ENCODE data around the gene FCHSD2.

DNA sequence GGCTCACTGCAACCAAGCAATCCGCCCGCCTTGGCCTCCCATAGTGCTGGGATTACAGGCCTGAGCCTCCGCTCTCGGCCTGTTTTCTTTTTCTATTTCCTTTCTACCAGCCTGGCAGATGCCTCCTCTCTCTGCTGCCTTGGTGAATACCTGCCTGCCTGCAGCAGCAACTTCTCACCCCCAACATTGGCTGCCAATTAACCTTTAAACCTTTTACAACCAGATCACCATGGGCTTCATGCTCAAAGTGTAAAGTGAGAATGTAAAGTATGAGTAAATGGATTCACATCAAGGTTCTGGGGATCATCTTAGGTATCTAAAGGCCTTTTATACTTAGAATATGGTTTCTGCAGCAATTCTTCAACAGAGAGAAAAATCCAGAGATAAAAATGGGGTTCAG is 13.0 kb upstream of the FCHSD2 start:
- TF ChIP-seq, protein P1, sequence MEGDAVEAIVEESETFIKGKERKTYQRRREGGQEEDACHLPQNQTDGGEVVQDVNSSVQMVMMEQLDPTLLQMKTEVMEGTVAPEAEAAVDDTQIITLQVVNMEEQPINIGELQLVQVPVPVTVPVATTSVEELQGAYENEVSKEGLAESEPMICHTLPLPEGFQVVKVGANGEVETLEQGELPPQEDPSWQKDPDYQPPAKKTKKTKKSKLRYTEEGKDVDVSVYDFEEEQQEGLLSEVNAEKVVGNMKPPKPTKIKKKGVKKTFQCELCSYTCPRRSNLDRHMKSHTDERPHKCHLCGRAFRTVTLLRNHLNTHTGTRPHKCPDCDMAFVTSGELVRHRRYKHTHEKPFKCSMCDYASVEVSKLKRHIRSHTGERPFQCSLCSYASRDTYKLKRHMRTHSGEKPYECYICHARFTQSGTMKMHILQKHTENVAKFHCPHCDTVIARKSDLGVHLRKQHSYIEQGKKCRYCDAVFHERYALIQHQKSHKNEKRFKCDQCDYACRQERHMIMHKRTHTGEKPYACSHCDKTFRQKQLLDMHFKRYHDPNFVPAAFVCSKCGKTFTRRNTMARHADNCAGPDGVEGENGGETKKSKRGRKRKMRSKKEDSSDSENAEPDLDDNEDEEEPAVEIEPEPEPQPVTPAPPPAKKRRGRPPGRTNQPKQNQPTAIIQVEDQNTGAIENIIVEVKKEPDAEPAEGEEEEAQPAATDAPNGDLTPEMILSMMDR (IDR thresholded peaks at IDR 0.05) = no peak
- TF ChIP-seq POLR2A (IDR thresholded peaks at IDR 0.05) = no peak
- no peak for TF ChIP-seq EP300 (IDR thresholded peaks at IDR 0.05)

All from gastroesophageal sphincter (tissue), 3 donors.